H1 (cell line): Measurements from ENCODE around the gene DCTN3. TPM values are rescaled to one million over a fixed set of nuclear protein-coding genes. Genes with fewer than 3 reads are reported as not detected.

Experiments
- CTCF ChIA-PET: fragments of 300-600 bp; sonication (Branson Sonifier 250); formaldehyde crosslinking; loops from one replicate; lab custom pipeline; 2021; ENCODE audit not compliant: partially characterized antibody; lab: Charles Lee
- POLR2A ChIA-PET: fragments of 300-600 bp; sonication (Branson Sonifier 250); formaldehyde crosslinking; loops from one replicate; lab custom pipeline; 2021; ENCODE audit warnings: inconsistent platforms; ENCODE audit not compliant: partially characterized antibody; lab: Charles Lee
- DNase-seq, 2 experiments: peaks; one replicate each; pipeline versions ENCODE4 v3.0.0 to v3.0.0-alpha.2; 2010 to 2022; ENCODE audit warnings: low spot score in 2 of 2, low read depth in 1 of 2, mixed read lengths in 1 of 2
- FAIRE-seq: peaks from 2 replicates; lab custom pipeline; 2011; peaks lifted over from hg19 to GRCh38; lab: Jason Lieb, UNC
- H2AFZ ChIP-seq: 2 replicates; pipeline ENCODE4 v1.8.1; 2012; ENCODE audit warnings: low read length, inconsistent platforms
- H2AK5ac ChIP-seq: 2 replicates; pipeline ENCODE4 v1.6.1; 2013; ENCODE audit warnings: low read depth, low read length
- H2BK120ac ChIP-seq: replicated peaks from 2 replicates; pipeline ENCODE3; 2013; ENCODE audit warnings: low read depth, low read length, inconsistent platforms
- H2BK12ac ChIP-seq: 2 replicates; pipeline ENCODE4 v1.6.1; 2013; ENCODE audit warnings: low read depth, low read length
- H2BK15ac ChIP-seq: 2 replicates; pipeline ENCODE4 v1.6.1; 2013; ENCODE audit warnings: low read length
- H2BK20ac ChIP-seq: 2 replicates; pipeline ENCODE4 v1.6.1; 2013; ENCODE audit warnings: low read length
- H2BK5ac ChIP-seq: 2 replicates; pipeline ENCODE4 v1.6.1; 2013; ENCODE audit warnings: low read depth, low read length
- H3K14ac ChIP-seq: 2 replicates; pipeline ENCODE4 v1.6.1; 2013; ENCODE audit warnings: inconsistent platforms; ENCODE audit not compliant: insufficient read length
- H3K18ac ChIP-seq: 2 replicates; pipeline ENCODE4 v1.6.1; 2013; ENCODE audit warnings: low read length; ENCODE audit errors: extremely low read depth
- H3K23ac ChIP-seq: 2 replicates; pipeline ENCODE4 v1.6.1; 2013; ENCODE audit warnings: inconsistent platforms; ENCODE audit not compliant: insufficient read length
- H3K23me2 ChIP-seq: 2 replicates; pipeline ENCODE4 v1.6.1; 2013; ENCODE audit warnings: low read depth, low read length
- H3K27ac ChIP-seq: 2 replicates; pipeline ENCODE4 v1.6.1; 2011; ENCODE audit warnings: low read depth, low read length, inconsistent platforms
- H3K27me3 ChIP-seq, 4 experiments: replicated peaks in 1 of 4; 1 replicate in 1 of 4; 2 replicates in 3 of 4; pipeline versions ENCODE4 v1.6.1 to v1.8.1; 2011 to 2013; ENCODE audit warnings: low read length in 3 of 4, mild to moderate bottlenecking in 3 of 4, inconsistent platforms in 2 of 4, mixed read lengths in 2 of 4, moderate library complexity in 1 of 4; ENCODE audit not compliant: control insufficient read depth in 3 of 4, insufficient read depth in 3 of 4; ENCODE audit errors: extremely low read depth in 1 of 4
- H3K36me3 ChIP-seq, 4 experiments: 2 replicates each; pipeline versions ENCODE4 v1.6.1 to v1.8.1; 2011 to 2013; ENCODE audit warnings: mild to moderate bottlenecking in 4 of 4, low read length in 3 of 4, moderate library complexity in 2 of 4, control low read depth in 1 of 4, inconsistent platforms in 1 of 4; ENCODE audit not compliant: insufficient read depth in 4 of 4, control insufficient read depth in 2 of 4
- H3K4ac ChIP-seq: replicated peaks from 2 replicates; pipeline ENCODE3; 2013; ENCODE audit warnings: low read length, low read depth, mixed read lengths, inconsistent platforms; ENCODE audit not compliant: insufficient read length
- H3K4me1 ChIP-seq, 4 experiments: replicated peaks in 1 of 4; 1 replicate in 1 of 4; 2 replicates in 3 of 4; pipeline versions ENCODE4 v1.6.1 to v1.8.1; 2011 to 2013; ENCODE audit warnings: low read length in 3 of 4, inconsistent platforms in 2 of 4, mixed read lengths in 1 of 4; ENCODE audit not compliant: insufficient read depth in 4 of 4, control insufficient read depth in 3 of 4
- H3K4me2 ChIP-seq, 2 experiments: 2 replicates each; pipeline versions ENCODE4 v1.6.1 to v1.8.1; 2011 to 2013; ENCODE audit warnings: low read depth in 2 of 2, low read length in 2 of 2, control low read depth in 1 of 2, inconsistent platforms in 1 of 2, mild to moderate bottlenecking in 1 of 2; ENCODE audit not compliant: insufficient read depth in 1 of 2
- H3K4me3 ChIP-seq, 4 experiments: fragments of 200-600, 300-600 bp in 1 of 4; sonication (generic), shearing (Covaris generic), sonication (Bioruptor Twin) in 1 of 4; 2 replicates each; pipeline versions ENCODE4 v1.5.1 to v1.8.1; 2011 to 2016; ENCODE audit warnings: low read length in 4 of 4, low read depth in 3 of 4, control low read depth in 2 of 4, inconsistent platforms in 2 of 4, mild to moderate bottlenecking in 2 of 4, mixed read lengths in 1 of 4, moderate library complexity in 1 of 4; ENCODE audit not compliant: insufficient read depth in 2 of 4; ENCODE audit errors: extremely low read depth in 1 of 4
- H3K56ac ChIP-seq: replicated peaks from 2 replicates; pipeline ENCODE3; 2013; ENCODE audit warnings: low read depth, mild to moderate bottlenecking, mixed read lengths, low read length, inconsistent platforms; ENCODE audit not compliant: insufficient read length
- H3K79me1 ChIP-seq: 2 replicates; pipeline ENCODE4 v1.6.1; 2013; ENCODE audit warnings: low read depth, low read length, control low read depth
- H3K79me2 ChIP-seq, 2 experiments: 2 replicates each; pipeline versions ENCODE4 v1.6.1 to v1.8.1; 2012 to 2013; ENCODE audit warnings: low read length in 2 of 2, mild to moderate bottlenecking in 2 of 2, inconsistent platforms in 1 of 2; ENCODE audit not compliant: insufficient read depth in 2 of 2, control insufficient read depth in 1 of 2
- H3K9ac ChIP-seq, 4 experiments: replicated peaks in 1 of 4; 1 replicate in 1 of 4; 2 replicates in 3 of 4; pipeline versions ENCODE4 v1.6.1 to v1.8.1; 2011 to 2013; ENCODE audit warnings: low read depth in 3 of 4, low read length in 3 of 4, control low read depth in 2 of 4, mild to moderate bottlenecking in 2 of 4, moderate library complexity in 2 of 4, inconsistent platforms in 1 of 4; ENCODE audit errors: extremely low read depth in 1 of 4
- H3K9me3 ChIP-seq, 2 experiments: 2 replicates each; pipeline versions ENCODE4 v1.6.1 to v1.8.1; 2012 to 2013; ENCODE audit warnings: mild to moderate bottlenecking in 2 of 2, moderate library complexity in 2 of 2, control low read depth in 1 of 2, inconsistent platforms in 1 of 2, low read depth in 1 of 2, low read length in 1 of 2, mixed read lengths in 1 of 2; ENCODE audit not compliant: insufficient read depth in 2 of 2
- H4K20me1 ChIP-seq, 2 experiments: replicated peaks in 1 of 2; 2 replicates each; pipeline versions ENCODE3 to v1.8.1; 2011 to 2013; ENCODE audit warnings: inconsistent platforms in 2 of 2, low read length in 2 of 2, mild to moderate bottlenecking in 1 of 2; ENCODE audit not compliant: insufficient read depth in 2 of 2, control insufficient read depth in 1 of 2
- H4K5ac ChIP-seq: 2 replicates; pipeline ENCODE4 v1.6.1; 2013; ENCODE audit warnings: low read length, low read depth, mixed read lengths, inconsistent platforms; ENCODE audit not compliant: insufficient read length
- H4K8ac ChIP-seq: 2 replicates; pipeline ENCODE4 v1.8.0; 2013; ENCODE audit warnings: mild to moderate bottlenecking, moderate library complexity, low read length, inconsistent platforms; ENCODE audit not compliant: insufficient read depth; ENCODE audit errors: extremely low read depth
- H4K91ac ChIP-seq: replicated peaks from 2 replicates; pipeline ENCODE3; 2013; ENCODE audit warnings: low read length, mixed read lengths, inconsistent platforms; ENCODE audit not compliant: insufficient read length
- BACH1 ChIP-seq: IDR thresholded peaks from 2 replicates; pipeline ENCODE4 v1.6.1; 2012; ENCODE audit warnings: low read length, improper control_type of control experiment
- CTBP2 ChIP-seq: IDR thresholded peaks from 2 replicates; pipeline ENCODE4 v1.7.0; 2011; ENCODE audit warnings: borderline replicate concordance, mild to moderate bottlenecking, moderate library complexity, mixed read lengths, low read length; ENCODE audit not compliant: insufficient read depth, insufficient read length
- HDAC2 ChIP-seq, 2 experiments: fragments of 300-600 bp in 1 of 2; sonication (generic) in 1 of 2; IDR thresholded peaks; 2 replicates each; pipeline ENCODE4 v1.6.1; 2011 to 2012; ENCODE audit warnings: low read depth in 2 of 2, low read length in 2 of 2, mild to moderate bottlenecking in 2 of 2, moderate library complexity in 2 of 2, borderline replicate concordance in 1 of 2, inconsistent platforms in 1 of 2
- KDM5A ChIP-seq: fragments of 200-600 bp; IDR thresholded peaks from 2 replicates; pipeline ENCODE4 v1.7.1; 2012; ENCODE audit warnings: mild to moderate bottlenecking, low read length, inconsistent platforms, mixed read lengths
- MAFK ChIP-seq: IDR thresholded peaks from 2 replicates; pipeline ENCODE4 v1.6.1; 2012; ENCODE audit warnings: low read depth, mild to moderate bottlenecking, improper control_type of control experiment, low read length
- MAX ChIP-seq: IDR thresholded peaks from 2 replicates; pipeline ENCODE4 v1.6.1; 2012; ENCODE audit warnings: inconsistent platforms
- NRF1 ChIP-seq: IDR thresholded peaks from 2 replicates; pipeline ENCODE4 v1.6.1; 2011; ENCODE audit warnings: mild to moderate bottlenecking, low read depth, low read length, improper control_type of control experiment
- POLR2A ChIP-seq, 2 experiments: IDR thresholded peaks; 1 replicate in 1 of 2; 2 replicates in 1 of 2; pipeline ENCODE4 v1.6.1; 2011; ENCODE audit warnings: low read depth in 2 of 2, low read length in 2 of 2, mild to moderate bottlenecking in 2 of 2; ENCODE audit errors: control extremely low read depth in 1 of 2
- RAD21 ChIP-seq, 2 experiments: IDR thresholded peaks in 1 of 2; conservative IDR thresholded peaks in 1 of 2; 2 replicates each; pipeline ENCODE4 v1.6.1; 2011; ENCODE audit warnings: low read depth in 2 of 2, low read length in 2 of 2, improper control_type of control experiment in 1 of 2, inconsistent platforms in 1 of 2, mild to moderate bottlenecking in 1 of 2, moderate library complexity in 1 of 2
- SRF ChIP-seq: IDR thresholded peaks from 2 replicates; pipeline ENCODE4 v1.6.1; 2011; ENCODE audit warnings: mild to moderate bottlenecking, low read depth, low read length, moderate library complexity
- YY1 ChIP-seq: IDR thresholded peaks from 2 replicates; pipeline ENCODE4 v1.6.1; 2011; ENCODE audit warnings: low read depth, mild to moderate bottlenecking, low read length
- WGBS, 2 experiments: shearing (Covaris generic) in 1 of 2; methylation state at CpG; one replicate each; pipeline versions ENCODE4 v1.1.6 to v1.1.7; 2013 to 2015; ENCODE audit warnings: low lambda C conversion rate in 2 of 2, mixed read lengths in 2 of 2, inconsistent platforms in 1 of 2, low coverage in 1 of 2, missing lambda C conversion rate in 1 of 2; ENCODE audit not compliant: insufficient replicate concordance in 2 of 2, insufficient coverage in 1 of 2, insufficient read length in 1 of 2; ENCODE audit errors: extremely low coverage in 1 of 2, missing lambda C conversion rate in 1 of 2; 5-methylcytosine and 5-hydroxymethylcytosine counted together
- polyA plus RNA-seq, 7 experiments: library from polyadenylated mRNA; depleted of rRNA in 3 of 7; stranded (reverse) in 5 of 7; unstranded in 2 of 7; fragments of >200 nt in 5 of 7; fragments of 200-250 nt in 2 of 7; gene quantifications; 1 replicate in 5 of 7; 2 replicates in 1 of 7; 4 replicates in 1 of 7; pipeline versions ENCODE4 v1.2.1 to v1.2.3, GENCODE V29; 2011 to 2013; ENCODE audit warnings: missing spikeins in 2 of 7, mixed read lengths in 2 of 7
- total RNA-seq: library from RNA; stranded (reverse); fragmentation: NEBNext Ultra II Directional; extraction: Animal tissue kit (Norgen Biotek cat#: 25700); gene quantifications from 2 replicates; pipeline ENCODE4 v1.2.1, GENCODE V29; 2021

DCTN3 gene
- total and polyA plus RNA-seq, 2 of the 8 experiments (the other 6 are each of a cell fraction or from before 2014, with no cell fraction given): 25.6 to 39.2 TPM

GRCh38 chr9:34630402-34631154 lies 10.3 kb upstream of the DCTN3 start:
- FAIRE-seq (no peak), DNase-seq (no peak)
- Histone ChIP-seq H2AK5ac (no peak overlapping the region; the same call in 1 of the 2 replicates), H3K79me1 (peaks cover 2% of the 10 kb centered on the region; the same call in 1 of the 2 replicates), H4K5ac (no peak overlapping the region), H3K4ac (no peak overlapping the region), H2BK5ac (no peak overlapping the region), H2BK15ac (no peak overlapping the region), H3K23me2 (peaks cover 9% of the 10 kb centered on the region), H3K9me3 (no peaks in the 10 kb centered on the region), H3K27me3 (peaks cover 44 to 58% (median 57%) of the 10 kb centered on the region in 4 experiments), H3K79me2 (no peaks in the 10 kb centered on the region), H2BK20ac (no peak overlapping the region), H2BK120ac (no peak overlapping the region), H3K36me3 (peaks cover 0 to 6% (median 2%) of the 10 kb centered on the region in 4 experiments; a peak in 3 of 8 replicates), H3K4me2 (no peak overlapping the region), H3K9ac (no peak overlapping the region), H3K56ac (no peak overlapping the region), H3K27ac (no peak overlapping the region), H4K20me1 (peaks cover 0 to 9% of the 10 kb centered on the region in 2 experiments), H3K4me3 (no peak overlapping the region), H3K18ac (no peak overlapping the region), H2BK12ac (no peak overlapping the region), H4K91ac (no peak overlapping the region), H4K8ac (no peak overlapping the region), H3K14ac (no peak overlapping the region), H3K23ac (no peak overlapping the region), H3K4me1 (peaks cover 0 to 13% (median 4%) of the 10 kb centered on the region in 4 experiments; a peak in 6 of 7 replicates), H2AFZ (no peak overlapping the region)
- ChIA-PET POLR2A (interaction anchor here (1.0 to 11.3 kb wide), 2 partner anchors 14 to 21 kb away, joined by 3 to 127 read pairs; partner anchors contain the start of genes GALT and IL11RA), CTCF (interaction anchor here (1.0 to 18.5 kb wide), 9 partner anchors 11 to 255 kb away, joined by 3 to 401 read pairs (median 4); partner anchors contain the start of genes DCTN3, GALT and RPP25L)
- TF ChIP-seq MAX: no peak
- TF ChIP-seq POLR2A (IDR thresholded peaks at IDR 0.05; ENCODE audit: control extremely low read depth in 1 of 2, low read depth in 2 of 2, low read length in 2 of 2): no peak
- no peak for TF ChIP-seq BACH1
- no peak for TF ChIP-seq HDAC2 (IDR thresholded peaks at IDR 0.05; ENCODE audit: borderline replicate concordance in 1 of 2, low read depth in 2 of 2, low read length in 2 of 2)
- no peak for TF ChIP-seq CTBP2
- no peak for TF ChIP-seq KDM5A
- no peak for TF ChIP-seq NRF1
- no peak for TF ChIP-seq SRF
- no peak for TF ChIP-seq YY1
- no peak for TF ChIP-seq MAFK
- no peak for TF ChIP-seq RAD21 (IDR thresholded peaks at IDR 0.05 in 1 of 2, conservative IDR thresholded peaks at IDR 0.05 in 1 of 2; ENCODE audit: low read depth in 2 of 2, low read length in 2 of 2)
- whole genome bisulfite sequencing, 2 experiments: 64% methylated on average over 5 of the region's 5 CpGs; no CpG with 5 or more reads in 1 of the 2 experiments
